GM12878 (cell line): Measurements from ENCODE around the gene PDLIM3. TPM values are rescaled to one million over a fixed set of nuclear protein-coding genes. Genes with fewer than 3 reads are reported as not detected.

Source experiments
- ATAC-seq: fragments of 200-7000 bp; cut with Tn5 transposase; 3 replicates; pipeline ENCODE4 v1.9.1; 2020; ENCODE audit warnings: mild to moderate bottlenecking, moderate library complexity
- BruUV-seq: library from RNA; stranded (reverse); fragments of 400-500 nt; replicated peaks from 2 replicates; lab custom pipeline; 2021; lab: Mats Ljungman, UMichigan
- CTCF ChIA-PET: fragments of 300-600 bp; sonication (Branson Sonifier 250); formaldehyde crosslinking; extraction: SDS; loops from one replicate; lab custom pipeline; 2021; ENCODE audit warnings: inconsistent platforms; lab: Yijun Ruan, JAX
- POLR2A ChIA-PET: fragments of 350-600 bp; formaldehyde crosslinking; extraction: SDS; loops from one replicate; lab custom pipeline; 2021; ENCODE audit warnings: inconsistent platforms; lab: Charles Lee
- RAD21 ChIA-PET: fragments of 300-600 bp; sonication (Branson Sonifier 250); formaldehyde crosslinking; loops from one replicate; lab custom pipeline; 2023; ENCODE audit warnings: antibody characterized with exemption; ENCODE audit not compliant: unreplicated experiment; lab: Charles Lee
- SMC1A ChIA-PET: fragments of 300-600 bp; sonication (Branson Sonifier 250); formaldehyde crosslinking; loops from one replicate; lab custom pipeline; 2023; ENCODE audit not compliant: unreplicated experiment, uncharacterized antibody; lab: Charles Lee
- DNase-seq: peaks from one replicate; pipeline ENCODE4 v3.0.0-alpha.2; 2011; ENCODE audit warnings: low read depth, low spot score
- FAIRE-seq: peaks from 3 replicates; lab custom pipeline; 2011; peaks lifted over from hg19 to GRCh38; lab: Jason Lieb, UNC
- H2AFZ ChIP-seq: 2 replicates; pipeline ENCODE4 v1.6.0; 2011; ENCODE audit warnings: low read depth, low read length, control low read depth; ENCODE audit not compliant: control insufficient read depth
- H3K27ac ChIP-seq: 2 replicates; pipeline ENCODE4 v1.5.1; 2011; ENCODE audit warnings: control low read depth; ENCODE audit not compliant: control insufficient read depth, insufficient read depth
- H3K27me3 ChIP-seq, 2 experiments: replicated peaks in 1 of 2; 2 replicates each; pipeline versions ENCODE4 v1.6.0 to v1.6.1; 2011; ENCODE audit warnings: low read length in 1 of 2; ENCODE audit not compliant: control insufficient read depth in 2 of 2, insufficient read depth in 2 of 2
- H3K36me3 ChIP-seq, 2 experiments: 2 replicates each; pipeline ENCODE4 v1.5.1; 2011; ENCODE audit warnings: low read length in 1 of 2; ENCODE audit not compliant: control insufficient read depth in 2 of 2, insufficient read depth in 2 of 2
- H3K4me1 ChIP-seq: 2 replicates; pipeline ENCODE4 v1.6.1; 2011; ENCODE audit warnings: mild to moderate bottlenecking, low read length, moderate library complexity, mixed read lengths; ENCODE audit not compliant: control insufficient read depth, insufficient read depth
- H3K4me2 ChIP-seq: 2 replicates; pipeline ENCODE4 v1.6.0; 2011; ENCODE audit warnings: control low read depth; ENCODE audit not compliant: control insufficient read depth, insufficient read depth
- H3K4me3 ChIP-seq: fragments of 200-600 bp; sonication (generic); 2 replicates; pipeline ENCODE4 v1.5.1; 2016
- H3K79me2 ChIP-seq: 2 replicates; pipeline ENCODE4 v1.6.0; 2011; ENCODE audit warnings: low read length; ENCODE audit not compliant: control insufficient read depth, insufficient read depth
- H3K9ac ChIP-seq: 2 replicates; pipeline ENCODE4 v1.8.0; 2011; ENCODE audit warnings: low read length, control low read depth, mixed read lengths; ENCODE audit not compliant: control insufficient read depth, insufficient read depth
- H3K9me3 ChIP-seq: replicated peaks from 3 replicates; pipeline ENCODE4 v1.5.1; 2011; ENCODE audit warnings: mild to moderate bottlenecking, low read length; ENCODE audit not compliant: control insufficient read depth, insufficient read depth
- H4K20me1 ChIP-seq: 2 replicates; pipeline ENCODE4 v1.6.0; 2011; ENCODE audit not compliant: control insufficient read depth, insufficient read depth
- BCL11A ChIP-seq: IDR thresholded peaks from 2 replicates; pipeline ENCODE4 v1.6.1; 2011; ENCODE audit warnings: low read depth, low read length
- CBX5 ChIP-seq: sonication (generic); IDR thresholded peaks from 2 replicates; pipeline ENCODE4 v1.6.1; 2016; ENCODE audit warnings: low read depth, moderate library complexity, mild to moderate bottlenecking, inconsistent platforms
- CREM ChIP-seq: IDR thresholded peaks from 2 replicates; pipeline ENCODE4 v1.6.1; 2014; ENCODE audit warnings: antibody characterized with exemption, low read depth
- HDGF ChIP-seq: fragments of 450-650 bp; IDR thresholded peaks from 2 replicates; pipeline ENCODE4 v1.6.1; 2016; ENCODE audit warnings: antibody characterized with exemption
- IKZF1 ChIP-seq: fragments of 450-650 bp; conservative IDR thresholded peaks from 2 replicates; pipeline ENCODE4 v1.6.1; 2017; ENCODE audit warnings: antibody characterized with exemption, mild to moderate bottlenecking
- NBN ChIP-seq: fragments of 450-650 bp; IDR thresholded peaks from 2 replicates; pipeline ENCODE4 v1.6.1; 2016
- NFXL1 ChIP-seq: fragments of 450-650 bp; IDR thresholded peaks from 2 replicates; pipeline ENCODE4 v1.6.1; 2017; ENCODE audit warnings: antibody characterized with exemption, mild to moderate bottlenecking, borderline replicate concordance
- RAD21 ChIP-seq: IDR thresholded peaks from 2 replicates; pipeline ENCODE4 v1.6.1; 2011; ENCODE audit warnings: mild to moderate bottlenecking, low read depth, low read length, moderate library complexity; ENCODE audit not compliant: insufficient read depth
- RFX5 ChIP-seq: IDR thresholded peaks from 2 replicates; pipeline ENCODE4 v1.6.1; 2011; ENCODE audit warnings: low read depth, low read length, improper control_type of control experiment
- SIN3A ChIP-seq: IDR thresholded peaks from 2 replicates; pipeline ENCODE4 v1.6.1; 2012; ENCODE audit warnings: low read depth, low read length, improper control_type of control experiment
- SIX5 ChIP-seq: IDR thresholded peaks from 2 replicates; pipeline ENCODE4 v1.6.1; 2011; ENCODE audit warnings: mild to moderate bottlenecking, low read depth, low read length, moderate library complexity; ENCODE audit not compliant: severe bottlenecking
- SREBF2 ChIP-seq: IDR thresholded peaks from 2 replicates; pipeline ENCODE4 v1.6.1; 2012; ENCODE audit warnings: mild to moderate bottlenecking, low read length
- WGBS: methylation state at CpG from one replicate; pipeline ENCODE4 v1.1.6; 2016; ENCODE audit warnings: low lambda C conversion rate; ENCODE audit not compliant: insufficient replicate concordance, insufficient coverage; ENCODE audit errors: missing lambda C conversion rate; 5-methylcytosine and 5-hydroxymethylcytosine counted together
- in situ Hi-C: fragments of 300-500 bp; cut with MboI; formaldehyde crosslinking; loops from 9 replicates; pipeline ENCODE4 v1.14.3; 2018; ENCODE audit warnings: mixed read lengths
- intact Hi-C: fragments of 100-400 bp; cut with micrococcal nuclease; formaldehyde crosslinking; loops from one replicate; pipeline ENCODE4 v1.14.2; 2022; ENCODE audit not compliant: unreplicated experiment
- polyA plus RNA-seq, 11 experiments: library from polyadenylated mRNA; depleted of rRNA in 4 of 11; unstranded in 6 of 11; stranded (reverse) in 5 of 11; fragments of >200 nt; fragmentation: Nextera tagmentation in 4 of 11; fragmentation: Illumina TruSeq in 1 of 11; extraction: Ambion mirVana in 4 of 11; extraction: Trizol in 1 of 11; gene quantifications; 1 replicate in 1 of 11; 2 replicates in 10 of 11; pipeline versions ENCODE4 v1.2.1 to v1.2.3, GENCODE V29; 2011 to 2016; ENCODE audit warnings: inconsistent platforms in 2 of 11, missing spikeins in 2 of 11, low read depth in 1 of 11
- total RNA-seq, 4 experiments: library from RNA; depleted of rRNA in 3 of 4; stranded (reverse); fragments of >200 nt in 3 of 4; fragmentation: Illumina TruSeq in 1 of 4; extraction: Trizol in 1 of 4; gene quantifications; 2 replicates each; pipeline versions ENCODE4 v1.2.1 to v1.2.3, GENCODE V29; 2013 to 2021
- TF ChIP-seq, protein P1 (sequence below): IDR thresholded peaks from 2 replicates; pipeline ENCODE4 v1.6.1; 2011; ENCODE audit warnings: low read depth, low read length, improper control_type of control experiment, borderline replicate concordance
- TF ChIP-seq, protein P2 (sequence below): fragments of 450-650 bp; IDR thresholded peaks from 2 replicates; pipeline ENCODE4 v1.6.1; 2017; ENCODE audit warnings: mild to moderate bottlenecking, low read depth, inconsistent platforms; ENCODE audit not compliant: poor library complexity, severe bottlenecking
- TF ChIP-seq, protein P3 (sequence below): IDR thresholded peaks from 2 replicates; pipeline ENCODE4 v1.6.1; 2012; ENCODE audit warnings: low read depth, low read length, improper control_type of control experiment

PDLIM3 gene
- total and polyA plus RNA-seq, 10 of the 15 experiments (the other 5 are each of a cell fraction or from before 2014, with no cell fraction given), result 0.04 to 0.43 (median 0.08) TPM; not detected in 7

DNA sequence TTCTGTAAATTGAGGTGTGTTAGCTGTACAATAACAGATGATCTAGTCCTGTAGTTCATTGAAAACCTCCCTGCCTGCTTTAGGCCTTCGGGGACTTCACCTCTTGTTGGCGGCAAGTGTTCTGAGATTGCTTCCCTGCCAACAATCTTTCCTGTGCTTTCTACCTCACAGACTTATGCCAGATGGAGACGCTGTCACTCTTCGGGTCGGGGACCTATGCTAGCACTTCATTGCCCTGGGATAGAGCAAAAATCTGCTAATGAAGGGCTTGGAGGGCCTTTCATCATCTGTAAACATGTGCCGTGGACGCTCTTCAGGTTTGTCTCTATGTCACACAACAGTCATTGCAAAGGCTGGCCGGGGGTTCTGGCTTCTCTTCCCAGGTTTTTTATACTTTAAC lies 4.7 kb upstream of the PDLIM3 start:
- 29% methylated on average over 8 of the region's 8 CpGs for WGBS
- H4K20me1 ChIP-seq, result no peaks in the 10 kb centered on the region
- no peak overlapping the region for H3K4me2 ChIP-seq
- POLR2A ChIA-PET, result no interaction called here
- RAD21 ChIA-PET, result no interaction called here
- H3K27ac ChIP-seq, result no peak overlapping the region
- H3K36me3 ChIP-seq, result no peaks in the 10 kb centered on the region
- ATAC-seq, result no peak
- SMC1A ChIA-PET, result no interaction called here
- no peak for FAIRE-seq
- CTCF ChIA-PET, result no interaction called here
- no peaks in the 10 kb centered on the region for H3K79me2 ChIP-seq
- peaks cover 2 to 3% of the 10 kb centered on the region in 2 experiments for H3K27me3 ChIP-seq
- in situ Hi-C loops (no loop called here), intact Hi-C loops (no loop called here)
- no peak overlapping the region for H2AFZ ChIP-seq
- no peaks in the 10 kb centered on the region for H3K4me1 ChIP-seq
- H3K9me3 ChIP-seq, result no peaks in the 10 kb centered on the region; the same call in 2 of the 3 replicates
- TF ChIP-seq RAD21 (peak; percentile 24; the same call in 1 of the 2 replicates), BCL11A (no peak)
- H3K9ac ChIP-seq, result no peak overlapping the region
- BruUV-seq, result no TSS peak
- no peak overlapping the region for H3K4me3 ChIP-seq
- no peak for DNase-seq

DNA sequence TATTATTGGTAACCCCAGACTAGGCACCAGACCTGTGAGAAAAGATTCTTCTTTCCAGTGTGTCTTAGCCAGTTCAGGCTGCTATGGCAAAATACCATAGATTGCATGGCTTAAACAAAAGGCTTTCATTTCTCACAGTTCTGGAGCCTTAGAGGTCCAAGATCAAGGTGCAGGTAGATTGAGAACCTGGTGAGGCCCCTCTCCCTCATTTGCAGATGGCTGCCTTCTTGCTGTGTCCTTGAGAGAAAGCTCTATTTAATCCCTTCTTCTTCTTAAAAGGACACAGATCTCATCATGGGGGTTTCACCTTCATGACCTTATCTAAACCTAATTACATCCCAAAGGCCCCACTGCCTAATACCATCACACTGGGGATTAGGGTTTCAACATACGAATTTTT lies 3.5 kb upstream of the PDLIM3 start:
- ChIA-PET CTCF (no interaction called here), POLR2A (no interaction called here), SMC1A (interaction anchor here (1.3 kb wide), 1 partner anchor 14 kb away, joined by 4 read pairs; no protein-coding TSS in a partner anchor), RAD21 (no interaction called here)
- Histone ChIP-seq H3K36me3 (no peaks in the 10 kb centered on the region), H4K20me1 (no peaks in the 10 kb centered on the region), H3K4me3 (no peak overlapping the region), H3K4me2 (no peak overlapping the region), H3K27ac (no peak overlapping the region), H2AFZ (no peak overlapping the region), H3K4me1 (no peaks in the 10 kb centered on the region), H3K9ac (no peak overlapping the region), H3K27me3 (peaks cover 4 to 6% of the 10 kb centered on the region in 2 experiments), H3K9me3 (no peaks in the 10 kb centered on the region; the same call in 2 of the 3 replicates), H3K79me2 (no peaks in the 10 kb centered on the region)
- intact Hi-C loops (no loop called here), in situ Hi-C loops (no loop called here)
- FAIRE-seq, result no peak
- BruUV-seq, result no TSS peak
- TF ChIP-seq RFX5, result no peak
- no peak for TF ChIP-seq SIX5
- TF ChIP-seq IKZF1, result no peak
- no peak for TF ChIP-seq NFXL1
- TF ChIP-seq, protein P1, sequence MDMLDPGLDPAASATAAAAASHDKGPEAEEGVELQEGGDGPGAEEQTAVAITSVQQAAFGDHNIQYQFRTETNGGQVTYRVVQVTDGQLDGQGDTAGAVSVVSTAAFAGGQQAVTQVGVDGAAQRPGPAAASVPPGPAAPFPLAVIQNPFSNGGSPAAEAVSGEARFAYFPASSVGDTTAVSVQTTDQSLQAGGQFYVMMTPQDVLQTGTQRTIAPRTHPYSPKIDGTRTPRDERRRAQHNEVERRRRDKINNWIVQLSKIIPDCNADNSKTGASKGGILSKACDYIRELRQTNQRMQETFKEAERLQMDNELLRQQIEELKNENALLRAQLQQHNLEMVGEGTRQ, result no peak
- no peak for TF ChIP-seq SREBF2
- TF ChIP-seq, protein P2, sequence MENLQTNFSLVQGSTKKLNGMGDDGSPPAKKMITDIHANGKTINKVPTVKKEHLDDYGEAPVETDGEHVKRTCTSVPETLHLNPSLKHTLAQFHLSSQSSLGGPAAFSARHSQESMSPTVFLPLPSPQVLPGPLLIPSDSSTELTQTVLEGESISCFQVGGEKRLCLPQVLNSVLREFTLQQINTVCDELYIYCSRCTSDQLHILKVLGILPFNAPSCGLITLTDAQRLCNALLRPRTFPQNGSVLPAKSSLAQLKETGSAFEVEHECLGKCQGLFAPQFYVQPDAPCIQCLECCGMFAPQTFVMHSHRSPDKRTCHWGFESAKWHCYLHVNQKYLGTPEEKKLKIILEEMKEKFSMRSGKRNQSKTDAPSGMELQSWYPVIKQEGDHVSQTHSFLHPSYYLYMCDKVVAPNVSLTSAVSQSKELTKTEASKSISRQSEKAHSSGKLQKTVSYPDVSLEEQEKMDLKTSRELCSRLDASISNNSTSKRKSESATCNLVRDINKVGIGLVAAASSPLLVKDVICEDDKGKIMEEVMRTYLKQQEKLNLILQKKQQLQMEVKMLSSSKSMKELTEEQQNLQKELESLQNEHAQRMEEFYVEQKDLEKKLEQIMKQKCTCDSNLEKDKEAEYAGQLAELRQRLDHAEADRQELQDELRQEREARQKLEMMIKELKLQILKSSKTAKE, result no peak
- no peak for TF ChIP-seq CBX5
- TF ChIP-seq NBN, result no peak
- TF ChIP-seq HDGF, result no peak
- TF ChIP-seq CREM, result no peak
- no peak for TF ChIP-seq SIN3A
- TF ChIP-seq, protein P3, sequence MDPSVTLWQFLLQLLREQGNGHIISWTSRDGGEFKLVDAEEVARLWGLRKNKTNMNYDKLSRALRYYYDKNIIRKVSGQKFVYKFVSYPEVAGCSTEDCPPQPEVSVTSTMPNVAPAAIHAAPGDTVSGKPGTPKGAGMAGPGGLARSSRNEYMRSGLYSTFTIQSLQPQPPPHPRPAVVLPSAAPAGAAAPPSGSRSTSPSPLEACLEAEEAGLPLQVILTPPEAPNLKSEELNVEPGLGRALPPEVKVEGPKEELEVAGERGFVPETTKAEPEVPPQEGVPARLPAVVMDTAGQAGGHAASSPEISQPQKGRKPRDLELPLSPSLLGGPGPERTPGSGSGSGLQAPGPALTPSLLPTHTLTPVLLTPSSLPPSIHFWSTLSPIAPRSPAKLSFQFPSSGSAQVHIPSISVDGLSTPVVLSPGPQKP, result no peak
- 5% methylated on average over 1 of the region's 1 CpG for WGBS
- ATAC-seq, result no peak
- DNase-seq, result no peak
